Mesenteric fat pad (tissue), 1 donor: ENCODE measurements around the gene MAPK14. TPM values are rescaled to one million over a fixed set of nuclear protein-coding genes. Genes with fewer than 3 reads are reported as not detected.

Source experiments
- DNase-seq: peaks from one replicate; pipeline ENCODE4 v3.0.0-alpha.2; 2020; ENCODE audit warnings: low spot score
- total RNA-seq: library from RNA; stranded (reverse); fragmentation: NEBNext Ultra II Directional; extraction: Animal tissue kit (Norgen Biotek cat#: 25700); gene quantifications from one replicate; pipeline ENCODE4 v1.2.1, GENCODE V29; 2021
- donor health status: DM: yes; HTN: yes; CAD: no.

The MAPK14 gene
- total RNA-seq, 1 donor from 2014 or later: 94.4 TPM

- no peak for DNase-seq
Measured at GRCh38 chr6:36099869-36100483, 72.4 kb downstream of the MAPK14 start.

DNA sequence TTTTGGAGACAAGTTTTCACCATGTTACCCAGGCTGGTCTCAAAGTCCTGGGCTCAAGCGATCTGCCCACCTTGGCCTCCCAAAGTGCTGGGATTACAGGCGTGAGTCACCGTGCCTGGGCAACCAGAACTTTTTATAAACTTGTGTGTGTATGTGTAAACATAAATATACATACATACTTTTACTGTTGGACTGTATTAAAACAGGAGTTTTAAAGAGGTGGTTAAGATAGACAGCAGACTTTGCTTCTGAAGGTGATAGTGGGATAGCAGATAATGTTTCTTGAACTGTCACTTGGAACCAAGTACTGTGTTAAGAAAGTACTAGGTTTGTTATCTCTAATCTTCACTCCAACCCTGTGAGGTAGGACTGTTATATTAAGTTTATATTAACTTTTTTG is 74.1 kb downstream of the MAPK14 start:
- DNase-seq: no peak

- no peak for DNase-seq
Measured at GRCh38 chr6:36102853-36103252, 75.2 kb downstream of the MAPK14 start.

- DNase-seq: no peak
Measured at GRCh38 chr6:36104836-36105235, 77.2 kb downstream of the MAPK14 start.

DNA sequence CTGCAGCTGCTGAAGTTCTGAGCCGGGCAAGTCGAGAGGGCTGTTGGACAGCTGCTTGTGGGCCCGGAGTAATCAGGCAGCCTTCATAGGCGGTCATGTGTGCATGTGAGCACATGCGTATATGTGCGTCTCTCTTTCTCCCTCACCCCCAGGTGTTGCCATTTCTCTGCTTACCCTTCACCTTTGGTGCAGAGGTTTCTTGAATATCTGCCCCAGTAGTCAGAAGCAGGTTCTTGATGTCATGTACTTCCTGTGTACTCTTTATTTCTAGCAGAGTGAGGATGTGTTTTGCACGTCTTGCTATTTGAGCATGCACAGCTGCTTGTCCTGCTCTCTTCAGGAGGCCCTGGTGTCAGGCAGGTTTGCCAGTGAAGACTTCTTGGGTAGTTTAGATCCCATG is 81.5 kb downstream of the MAPK14 start:
- no peak for DNase-seq

DNA sequence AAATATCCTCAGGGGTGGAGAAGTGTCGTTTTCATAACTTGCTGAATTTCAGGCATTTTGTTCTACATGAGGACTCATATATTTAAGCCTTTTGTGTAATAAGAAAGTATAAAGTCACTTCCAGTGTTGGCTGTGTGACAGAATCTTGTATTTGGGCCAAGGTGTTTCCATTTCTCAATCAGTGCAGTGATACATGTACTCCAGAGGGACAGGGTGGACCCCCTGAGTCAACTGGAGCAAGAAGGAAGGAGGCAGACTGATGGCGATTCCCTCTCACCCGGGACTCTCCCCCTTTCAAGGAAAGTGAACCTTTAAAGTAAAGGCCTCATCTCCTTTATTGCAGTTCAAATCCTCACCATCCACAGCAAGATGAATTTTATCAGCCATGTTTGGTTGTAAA is 82.4 kb downstream of the MAPK14 start:
- DNase-seq: no peak

GRCh38 chr6:36110863-36111262 is 83.3 kb downstream of the MAPK14 start:
- no peak for DNase-seq

- no peak for DNase-seq
Measured at GRCh38 chr6:36111526-36111925, 83.9 kb downstream of the MAPK14 start.

DNA sequence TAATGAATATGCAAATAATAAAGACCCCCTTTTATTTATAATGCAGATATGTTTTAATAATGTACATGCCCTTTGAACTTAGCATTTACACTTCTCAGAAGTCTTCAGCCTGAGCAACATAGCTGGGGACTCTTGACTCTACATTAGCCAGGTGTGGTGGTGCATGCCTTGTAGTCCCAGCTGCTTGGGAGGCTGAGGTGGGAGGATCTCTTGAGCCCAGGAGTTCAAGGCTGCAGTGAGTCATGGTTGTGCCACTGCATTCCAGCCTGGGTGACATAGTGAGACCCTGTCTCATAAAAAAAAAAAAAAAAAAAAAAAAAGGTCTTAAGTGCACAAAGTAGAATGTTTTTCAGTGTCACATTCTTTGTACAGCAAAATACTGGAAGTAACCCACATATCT is 85.4 kb downstream of the MAPK14 start:
- DNase-seq: no peak

- no peak for DNase-seq
Measured at GRCh38 chr6:36113703-36114102, 86.1 kb downstream of the MAPK14 start.

GRCh38 chr6:36114798-36115408 is 87.3 kb downstream of the MAPK14 start:
- DNase-seq: no peak

DNA sequence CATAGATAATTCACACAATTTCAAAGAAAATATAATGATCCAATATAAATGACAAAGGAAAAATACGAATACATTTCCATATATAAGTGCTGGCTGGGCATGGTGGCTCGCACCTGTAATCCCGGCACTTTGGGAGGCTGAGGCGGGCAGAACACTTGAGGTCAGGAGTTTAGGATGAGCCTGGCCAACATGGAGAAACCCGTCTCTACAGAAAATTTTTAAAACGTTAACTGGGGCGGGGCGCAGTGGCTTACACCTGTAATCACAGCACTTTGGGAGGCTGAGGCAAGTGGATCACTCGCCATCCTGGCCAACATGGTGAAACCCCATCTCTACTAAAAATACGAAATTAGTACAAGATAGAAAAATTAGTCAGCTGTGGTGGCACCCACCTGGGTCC is 87.8 kb downstream of the MAPK14 start:
- no peak for DNase-seq

DNA sequence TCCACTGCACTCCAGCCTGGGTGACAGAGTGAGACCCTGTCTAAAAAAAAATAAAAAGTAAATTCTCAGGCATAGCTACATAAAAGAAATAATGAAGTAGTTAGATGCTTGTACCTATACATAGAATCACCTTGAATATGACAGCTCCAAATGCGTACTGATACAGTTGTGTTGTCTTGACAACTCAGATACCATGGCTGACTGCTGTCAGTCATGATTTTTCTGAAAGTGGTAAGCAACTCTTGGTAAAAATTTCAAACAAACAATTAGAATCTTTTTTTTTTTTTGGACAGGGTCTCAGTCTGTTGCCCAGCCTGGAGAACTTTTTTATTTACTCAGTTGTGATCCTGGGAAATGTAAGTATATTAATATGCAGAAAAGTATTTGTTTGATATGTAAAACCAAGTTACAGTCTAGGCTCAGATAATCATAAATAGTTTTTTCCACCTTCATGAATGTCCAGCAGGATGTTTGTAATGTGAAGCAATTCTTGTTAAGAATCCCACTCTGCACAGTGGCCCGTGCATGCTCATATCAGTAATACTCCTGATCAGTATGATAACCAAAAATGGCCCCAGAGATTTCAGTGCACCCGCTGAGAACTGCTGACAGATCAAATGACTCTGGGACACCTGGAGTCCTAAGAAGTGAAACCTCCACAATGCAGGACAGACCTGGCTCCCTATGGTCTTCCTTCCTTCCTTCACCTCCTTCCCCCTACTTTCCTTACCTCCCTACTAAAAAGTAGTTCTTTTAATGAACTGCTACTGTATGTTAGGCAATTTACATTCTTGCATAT is 88.7 kb downstream of the MAPK14 start:
- no peak for DNase-seq

DNA sequence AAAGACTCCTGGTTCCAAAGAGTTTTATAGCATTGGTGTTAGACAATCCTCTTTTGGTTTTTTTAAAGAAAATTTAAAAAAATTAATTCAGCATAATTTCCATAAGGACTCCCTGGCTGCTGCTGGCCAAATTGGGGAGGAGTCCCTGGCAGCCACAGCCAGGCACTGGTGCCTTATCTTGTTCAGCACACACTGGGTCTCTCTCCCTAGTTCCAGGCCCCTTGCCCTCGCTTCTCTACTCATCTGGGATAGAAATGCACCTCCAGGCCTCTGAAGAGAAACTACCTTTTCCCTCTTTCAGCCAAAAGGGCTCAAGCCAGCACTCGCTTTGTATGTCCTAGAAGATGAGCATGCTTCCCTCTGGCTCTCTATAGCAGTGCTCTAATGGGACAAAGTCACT is 89.3 kb downstream of the MAPK14 start:
- no peak for DNase-seq

DNA sequence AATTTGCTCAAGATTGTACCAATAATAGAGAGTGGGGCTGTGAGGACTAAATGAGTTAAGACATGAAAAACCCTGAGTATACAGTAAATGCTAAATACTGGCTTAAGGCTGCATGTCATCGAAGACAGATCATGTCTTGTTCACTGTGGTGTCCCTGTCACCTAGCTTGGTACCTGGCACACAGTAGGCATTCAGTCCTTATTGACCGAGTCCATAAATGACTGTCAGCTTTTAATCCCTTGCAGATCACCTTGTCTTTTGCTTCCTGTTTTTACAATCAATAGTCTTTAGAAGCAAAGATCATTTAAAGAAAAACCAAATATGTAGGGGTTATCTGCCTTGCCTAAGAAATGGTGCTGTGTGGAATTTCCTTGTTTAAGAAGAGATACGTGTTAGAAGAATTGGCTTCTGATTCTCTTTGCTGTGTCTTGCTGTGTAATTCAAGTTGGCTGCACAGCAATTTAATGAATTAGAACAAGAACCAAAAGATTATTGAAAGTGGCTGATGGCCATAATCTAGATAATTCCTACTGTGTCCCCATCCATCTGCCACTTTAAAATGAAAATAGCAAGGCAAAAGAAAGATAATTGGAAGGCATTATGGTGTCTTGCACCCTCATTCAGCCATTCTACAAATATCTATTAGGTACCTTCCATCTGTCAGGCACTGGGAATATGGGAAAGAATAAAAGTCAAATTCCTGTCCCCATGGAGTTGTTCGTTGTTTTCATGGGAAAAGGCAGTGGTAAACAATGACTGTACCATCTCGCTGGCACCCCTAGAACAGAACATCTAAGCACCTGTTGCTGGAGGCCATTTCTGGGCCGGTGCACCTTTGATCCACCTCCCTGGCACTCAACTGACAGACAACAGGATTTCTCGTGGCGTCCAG is 90.3 kb downstream of the MAPK14 start:
- DNase-seq: no peak

DNA sequence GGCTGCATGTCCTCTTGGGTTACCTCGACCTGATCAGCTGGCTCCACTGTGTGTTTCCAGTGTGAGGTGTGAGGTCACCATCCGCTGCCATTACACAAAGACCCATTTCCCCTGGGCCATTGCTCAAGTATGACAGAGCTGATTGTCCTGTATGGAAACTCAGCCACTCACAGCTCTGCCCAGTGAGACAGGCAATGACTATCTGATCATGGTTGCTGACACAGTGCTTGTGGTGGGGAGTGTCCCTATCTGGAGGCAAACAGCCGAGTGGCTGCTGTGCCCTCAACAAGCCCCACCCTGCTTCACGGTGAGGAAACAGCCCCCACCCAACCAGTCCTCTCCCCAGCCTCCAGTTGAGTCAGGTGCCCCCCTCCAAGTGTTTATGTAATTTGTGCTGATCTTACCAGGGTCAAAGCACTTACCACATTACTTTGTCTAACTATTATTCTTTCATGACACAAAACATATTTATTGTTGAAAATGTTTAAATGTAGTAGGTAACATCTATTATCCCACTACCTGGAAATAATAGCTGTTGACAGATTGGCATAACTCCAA is 91.0 kb downstream of the MAPK14 start:
- peak; percentile 72 for DNase-seq

- DNase-seq: no peak
Measured at GRCh38 chr6:36119209-36119608, 91.6 kb downstream of the MAPK14 start.

DNA sequence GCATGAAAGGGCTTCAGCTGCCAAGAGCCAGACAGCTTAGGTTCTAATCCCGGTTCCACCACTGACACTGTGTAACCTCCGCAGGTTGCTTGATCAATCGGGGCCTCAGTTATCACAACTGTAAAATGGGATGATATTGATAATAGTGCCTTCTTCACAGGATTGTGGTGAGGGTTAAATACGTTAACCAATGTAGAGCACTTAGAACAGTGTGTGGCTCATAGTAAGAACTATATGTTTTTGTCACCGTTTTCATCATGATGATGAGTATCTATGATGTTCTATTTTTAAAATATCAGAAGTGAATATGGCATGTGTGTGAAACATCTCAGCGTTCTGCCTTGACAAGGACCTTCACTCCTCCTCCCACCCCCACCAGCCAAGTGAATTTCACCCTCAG is 92.4 kb downstream of the MAPK14 start:
- no peak for DNase-seq

DNA sequence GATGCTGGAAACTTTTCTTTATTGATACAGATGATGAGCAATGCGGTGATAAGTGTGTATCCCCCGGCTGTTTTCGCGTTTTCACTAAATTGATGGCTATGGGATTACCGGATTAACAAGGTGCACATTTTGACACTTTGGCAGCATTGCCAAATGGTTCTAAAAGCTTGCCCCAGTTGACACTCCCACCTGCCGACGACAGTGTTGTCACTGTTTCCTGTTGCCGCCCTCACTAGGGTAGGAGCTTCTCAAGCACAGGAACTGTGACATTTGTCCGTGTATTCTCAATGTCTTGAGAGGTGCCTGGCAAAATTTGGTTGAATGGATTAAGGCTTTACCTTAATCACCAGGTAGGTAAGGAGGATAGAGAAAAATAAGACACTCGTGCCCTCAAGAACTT is 92.9 kb downstream of the MAPK14 start:
- DNase-seq: no peak

DNA sequence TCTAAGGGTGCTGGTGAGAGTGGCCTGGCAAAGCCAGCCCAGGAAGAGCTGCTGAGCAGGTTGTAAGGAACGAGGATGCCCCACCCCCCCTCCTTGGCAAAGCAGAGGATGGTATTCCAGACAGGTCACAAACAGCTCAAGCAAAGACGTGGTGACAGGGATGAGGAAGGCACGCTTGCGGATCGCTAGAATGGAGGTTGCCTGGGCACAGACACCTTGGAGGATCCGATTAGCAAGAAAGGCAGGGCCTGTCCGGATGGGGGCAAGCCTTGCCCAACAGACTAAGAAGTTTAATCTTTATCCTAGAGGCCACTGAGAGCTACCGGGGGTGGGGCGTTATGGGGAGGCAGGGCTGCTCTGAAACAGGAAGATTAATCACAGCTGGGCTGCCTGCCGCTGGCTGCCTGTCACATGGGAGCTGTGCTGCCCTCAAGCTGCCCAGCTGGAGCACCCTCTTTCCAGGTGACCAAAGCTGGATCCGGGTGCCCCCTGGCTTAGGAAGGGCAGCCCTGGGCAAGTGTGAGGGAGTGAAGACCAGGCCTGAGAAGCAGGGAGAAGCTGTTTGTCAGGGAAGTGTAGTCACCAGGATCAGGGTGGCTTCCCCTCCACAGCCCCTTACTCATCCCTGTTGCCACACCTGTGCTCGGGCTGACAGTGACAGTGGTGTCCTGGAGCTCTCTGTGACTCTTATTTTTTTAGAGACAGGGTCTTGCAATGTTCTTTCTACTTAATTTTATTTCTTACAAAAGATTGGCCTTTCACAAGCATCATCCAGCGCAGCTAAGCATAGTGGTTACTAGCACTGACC is 93.6 kb downstream of the MAPK14 start:
- DNase-seq: peak; percentile 91
